Testis (tissue), 2 donors: ENCODE data around the gene STARD13.

Experiments used
- CTCF ChIP-seq, 3 experiments: fragments of 450-650 bp in 2 of 3; fragments of 200-600 bp in 1 of 3; sonication (generic) in 1 of 3; IDR thresholded peaks; one replicate each; pipeline ENCODE4 v1.5.1; 2016 to 2019; ENCODE audit warnings: antibody characterized with exemption in 3 of 3, mild to moderate bottlenecking in 2 of 3, moderate library complexity in 1 of 3
- POLR2A ChIP-seq: fragments of 450-650 bp; IDR thresholded peaks from one replicate; pipeline ENCODE4 v1.6.1; 2017; ENCODE audit warnings: antibody characterized with exemption, mild to moderate bottlenecking, moderate library complexity

GRCh38 chr13:33201659-33202058 lies 83.9 kb downstream of the STARD13 start:
- no peak for TF ChIP-seq POLR2A
- no peak for TF ChIP-seq CTCF (IDR thresholded peaks at IDR 0.05)
